GDM1 (cell line): ENCODE measurements around the gene ANKRD55.
"Not testable (repeated sequence)": the region's sequence is repeated elsewhere in the genome, so short reads cannot be mapped to it uniquely, and the experiment has no call there.

Source experiments
- DNase-seq: peaks from one replicate; lab custom pipeline; 2025; lab: John Stamatoyannopoulos, UW

ANKRD55 gene

DNA sequence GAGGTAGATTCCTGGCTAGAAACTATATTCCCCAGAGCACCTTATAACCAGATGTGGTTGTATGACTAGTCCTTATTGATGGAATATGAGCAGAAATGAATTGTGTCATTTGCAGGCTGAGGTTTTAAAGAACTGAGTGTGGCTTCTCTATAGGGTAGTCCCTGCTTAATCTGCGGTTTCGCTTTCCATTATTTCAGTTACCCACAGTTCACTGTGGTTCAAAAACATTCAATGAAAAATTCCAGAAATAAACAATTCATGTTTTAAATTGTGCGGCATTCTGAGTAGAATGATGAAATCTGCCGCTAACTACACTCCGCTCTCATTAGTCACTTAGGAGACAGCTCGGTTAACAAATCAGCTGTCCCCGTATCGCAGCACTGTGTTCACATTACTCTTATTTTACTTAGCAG lies 65.1 kb downstream of the ANKRD55 start:
- DNase-seq: no peak

GRCh38 chr5:56167519-56167918 lies 65.6 kb downstream of the ANKRD55 start:
- DNase-seq: no peak

GRCh38 chr5:56166671-56167385 lies 66.3 kb downstream of the ANKRD55 start:
- no peak for DNase-seq

- DNase-seq: no peak
Measured at GRCh38 chr5:56164376-56164775, 68.8 kb downstream of the ANKRD55 start.

DNA sequence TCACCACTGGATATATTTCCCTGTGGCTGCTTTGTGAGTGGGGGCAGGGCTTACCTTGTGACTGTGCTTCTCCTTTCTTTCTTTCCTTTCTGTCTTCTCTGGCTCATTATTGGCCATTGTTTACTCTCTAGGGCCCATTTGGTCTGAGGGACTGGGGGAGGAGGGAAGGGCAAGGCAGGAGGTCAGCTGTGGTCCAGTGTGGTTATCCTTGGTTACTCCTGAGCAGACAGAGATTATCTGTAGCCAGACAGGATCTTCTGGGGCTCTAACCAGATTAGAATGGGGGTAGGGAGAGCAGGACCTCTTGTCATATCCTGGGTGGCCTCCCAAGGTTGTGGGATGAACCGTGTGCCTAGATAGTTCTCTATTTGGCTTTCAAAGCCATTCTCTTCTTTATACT lies 71.2 kb downstream of the ANKRD55 start:
- no peak for DNase-seq

- DNase-seq: no peak
Measured at GRCh38 chr5:56161439-56161823, 71.7 kb downstream of the ANKRD55 start.

GRCh38 chr5:56160723-56161438 lies 72.2 kb downstream of the ANKRD55 start:
- DNase-seq: no peak

DNA sequence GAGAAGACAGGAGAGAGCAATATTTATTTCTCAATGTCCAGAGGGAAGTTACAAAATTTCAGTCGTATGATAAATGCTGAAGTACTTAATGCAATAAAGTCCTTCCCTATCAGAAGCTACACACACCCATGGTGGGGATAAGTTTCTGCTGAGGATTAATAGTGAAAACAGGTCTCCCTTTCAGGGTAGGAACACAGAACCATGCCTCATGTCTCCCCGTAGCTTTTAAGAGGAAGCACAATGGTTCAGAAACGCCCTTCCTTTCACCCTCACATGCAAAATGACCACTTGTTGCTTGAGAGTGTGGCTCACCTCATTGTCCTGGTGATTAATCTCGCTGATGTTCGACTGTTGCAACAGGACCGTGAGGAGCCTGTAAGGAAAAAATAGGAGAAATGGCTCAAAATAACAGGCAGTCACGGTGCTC lies 73.6 kb downstream of the ANKRD55 start:
- no peak for DNase-seq

GRCh38 chr5:56158331-56158960 lies 74.7 kb downstream of the ANKRD55 start:
- no peak for DNase-seq

DNA sequence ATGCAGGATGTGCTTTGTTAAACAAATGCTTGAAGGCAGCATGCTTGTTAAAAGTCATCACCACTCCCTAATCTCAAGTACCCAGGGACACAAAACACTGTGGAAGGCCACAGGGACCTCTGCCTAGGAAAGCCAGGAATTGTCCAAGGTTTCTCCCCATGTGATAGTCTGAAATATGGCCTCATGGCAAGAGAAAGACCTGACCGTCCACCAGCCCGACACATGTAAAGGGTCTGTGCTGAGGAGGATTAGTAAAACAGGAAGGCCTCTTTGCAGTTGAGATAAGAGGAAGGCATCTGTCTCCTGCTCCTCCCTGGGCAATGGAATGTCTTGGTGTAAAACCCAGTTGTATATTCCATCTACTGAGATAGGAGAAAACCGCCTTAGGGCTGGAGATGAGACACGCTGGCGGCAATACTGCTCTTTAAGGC lies 75.9 kb downstream of the ANKRD55 start:
- DNase-seq: not testable (repeated sequence)

DNA sequence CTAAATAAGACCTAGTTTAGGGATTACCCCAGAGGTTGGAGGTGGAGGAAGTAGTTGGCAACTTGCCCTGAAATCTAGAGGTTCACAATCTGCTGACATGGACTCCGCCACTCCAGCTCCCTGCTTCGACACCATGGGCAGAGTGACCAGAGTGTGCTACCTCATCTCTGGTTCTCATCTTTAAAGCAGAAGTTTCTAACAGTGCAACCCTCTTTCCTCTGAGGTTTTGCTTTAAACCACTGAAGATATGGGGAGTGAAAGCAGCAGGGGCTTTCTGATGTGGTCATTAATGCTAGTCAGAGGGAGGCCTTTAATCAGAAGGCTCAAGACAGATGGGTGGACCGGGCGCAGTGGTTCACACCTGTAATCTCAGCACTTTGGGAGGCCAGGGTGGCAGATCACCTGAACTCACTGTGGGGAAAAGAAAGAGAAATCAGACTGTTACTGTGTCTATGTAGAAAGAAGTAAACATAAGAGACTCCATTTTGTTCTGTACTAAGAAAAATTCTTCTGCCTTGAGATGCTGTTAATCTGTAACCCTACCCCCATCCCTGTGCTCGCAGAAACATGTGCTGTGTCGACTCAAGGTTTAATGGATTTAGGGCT lies 76.4 kb downstream of the ANKRD55 start:
- peak; percentile 27 for DNase-seq

GRCh38 chr5:56155992-56156584 lies 77.0 kb downstream of the ANKRD55 start:
- DNase-seq: peak; percentile 55

- DNase-seq: peak; percentile 14
Measured at GRCh38 chr5:56154732-56155484, 78.2 kb downstream of the ANKRD55 start.

DNA sequence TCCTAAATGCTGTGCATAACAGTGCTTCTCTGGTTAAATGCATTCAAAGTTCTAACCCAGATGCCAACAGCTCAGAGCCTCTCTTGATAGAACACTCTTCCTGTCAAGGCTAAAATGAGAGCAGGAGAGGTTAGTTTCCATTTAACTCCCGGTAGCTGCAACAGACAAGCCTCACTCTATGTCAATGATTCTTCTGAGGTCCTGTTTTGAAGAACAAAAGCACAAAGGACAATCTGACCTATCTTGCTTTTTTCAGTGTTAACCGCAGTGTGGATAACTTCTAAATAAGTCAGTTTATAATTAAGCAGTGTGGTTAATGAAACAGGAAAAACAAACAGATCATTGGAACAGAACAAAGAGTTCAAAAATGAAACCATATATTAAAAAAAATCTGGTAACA lies 80.7 kb downstream of the ANKRD55 start:
- peak; percentile 12 for DNase-seq

DNA sequence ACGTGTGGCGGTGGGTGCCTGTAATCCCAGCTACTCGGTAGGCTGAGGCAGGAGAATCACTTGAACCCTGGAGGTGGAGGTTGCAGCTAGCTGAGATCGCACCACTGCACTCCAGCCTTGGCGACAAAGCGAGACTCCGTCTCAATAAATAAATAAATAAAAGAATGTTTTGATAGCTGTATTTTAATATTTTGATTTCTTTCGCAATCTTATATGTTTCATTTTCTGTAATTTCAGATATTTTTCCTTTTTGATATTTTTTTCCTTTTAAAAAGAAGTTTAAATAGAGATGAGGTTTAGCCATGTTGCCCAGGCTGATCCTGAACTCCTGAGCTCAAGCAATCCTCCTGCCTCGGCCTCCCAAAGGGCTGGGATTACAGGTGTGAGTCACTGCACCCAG lies 82.4 kb downstream of the ANKRD55 start:
- not testable (repeated sequence) for DNase-seq

DNA sequence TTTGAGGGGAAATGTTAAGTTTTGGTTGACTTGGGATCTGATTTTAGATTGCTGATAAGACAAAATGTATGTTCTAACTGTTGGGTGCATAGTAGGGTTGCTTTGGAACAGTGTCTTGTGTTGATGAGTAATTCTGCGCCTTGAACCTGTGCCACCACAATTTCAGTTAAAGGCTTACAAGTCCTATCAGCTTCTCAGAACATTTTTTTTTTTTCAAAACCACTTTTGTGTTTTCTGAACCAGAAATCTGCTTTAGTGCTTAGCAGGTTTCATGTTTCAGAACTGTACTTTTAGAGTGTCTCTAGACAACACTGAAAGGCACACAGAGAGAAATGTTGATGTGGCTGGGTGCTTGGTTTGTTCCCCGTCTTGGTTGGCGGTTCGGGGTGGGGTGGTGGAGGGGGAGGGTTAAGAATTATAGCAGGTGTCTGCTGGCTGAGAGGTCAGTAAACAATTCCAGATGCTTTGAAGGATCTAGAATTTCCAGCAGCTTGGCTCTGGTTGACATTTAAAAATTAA lies 84.6 kb downstream of the ANKRD55 start:
- no peak for DNase-seq

- DNase-seq: peak; percentile 19
Measured at GRCh38 chr5:56147659-56148230, 85.4 kb downstream of the ANKRD55 start.

DNA sequence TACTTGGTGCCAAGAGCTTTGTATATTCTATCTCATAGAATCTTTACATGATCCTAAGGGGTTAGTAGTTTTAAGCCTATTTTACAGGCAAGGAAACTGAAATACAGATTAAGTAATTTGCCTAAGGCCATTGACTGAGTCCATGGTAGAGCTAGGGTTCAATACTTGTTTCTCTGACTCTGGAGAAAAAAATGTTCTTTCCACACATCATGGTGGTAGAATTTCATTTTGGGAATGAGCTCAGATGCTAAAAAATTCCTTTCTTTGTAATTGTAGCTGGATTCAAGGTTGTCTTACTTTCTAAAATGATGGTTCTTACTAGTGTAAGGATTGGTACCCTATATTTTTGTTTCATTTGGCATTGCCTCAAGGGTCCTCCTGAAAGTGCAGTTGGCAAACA lies 86.0 kb downstream of the ANKRD55 start:
- DNase-seq: no peak

- DNase-seq: no peak
Measured at GRCh38 chr5:56146674-56147073, 86.5 kb downstream of the ANKRD55 start.

- no peak for DNase-seq
Measured at GRCh38 chr5:56145511-56145910, 87.6 kb downstream of the ANKRD55 start.

GRCh38 chr5:56145106-56145505 lies 88.0 kb downstream of the ANKRD55 start:
- no peak for DNase-seq
